GM19099 (cell line): ENCODE data around the gene ENTPD7.

ENCODE experiments used
- POLR2A ChIP-seq: IDR thresholded peaks from 3 replicates; pipeline ENCODE4 v1.6.1; 2011; ENCODE audit warnings: low read depth; ENCODE audit not compliant: insufficient read length; ENCODE audit errors: extremely low read depth

Gene ENTPD7

GRCh38 chr10:99673492-99673891 lies 14.2 kb downstream of the ENTPD7 start:
- TF ChIP-seq POLR2A, result no peak

DNA sequence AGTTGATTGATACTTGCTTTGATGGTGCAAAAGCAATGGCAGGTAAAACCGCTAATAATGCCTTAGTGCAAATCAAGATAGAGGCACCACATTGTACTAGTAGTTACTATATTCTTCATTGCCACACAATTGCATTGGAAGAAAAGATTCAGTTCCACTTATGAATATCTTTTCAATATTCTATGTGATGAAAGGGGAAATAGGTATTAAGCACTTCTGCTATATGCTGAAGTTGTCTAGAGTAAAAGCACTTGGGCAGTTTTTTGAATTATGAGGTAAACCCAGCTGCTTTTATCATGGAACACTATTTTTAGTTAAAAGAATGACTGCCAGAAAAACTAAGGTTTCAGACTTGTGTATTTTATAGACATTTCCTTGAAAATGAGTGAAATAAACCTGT lies 15.5 kb downstream of the ENTPD7 start:
- TF ChIP-seq POLR2A, result no peak

GRCh38 chr10:99676426-99676825 lies 17.1 kb downstream of the ENTPD7 start:
- no peak for TF ChIP-seq POLR2A

- TF ChIP-seq POLR2A, result no peak
These were observed 17.6 kb downstream of the ENTPD7 start for GRCh38 chr10:99676895-99677294.

DNA sequence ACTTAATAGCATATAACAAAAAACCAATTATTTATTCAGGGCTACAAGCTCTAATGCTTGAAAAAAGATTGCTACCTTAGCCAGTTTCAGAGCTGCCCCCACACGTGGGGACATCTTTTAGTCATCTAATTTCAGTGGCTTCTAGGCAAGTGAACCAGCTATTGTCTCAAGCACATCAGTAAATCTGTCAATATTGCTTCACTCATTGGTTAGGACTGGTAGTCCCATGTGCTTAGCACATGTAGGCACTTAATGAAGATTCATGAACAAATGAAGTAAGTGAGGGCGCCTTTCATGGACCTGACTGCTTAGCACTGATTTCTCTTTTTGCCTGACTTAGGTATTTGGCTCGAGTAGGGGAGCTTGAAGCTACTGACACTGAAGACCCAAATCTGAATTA lies 19.6 kb downstream of the ENTPD7 start:
- TF ChIP-seq POLR2A, result no peak

DNA sequence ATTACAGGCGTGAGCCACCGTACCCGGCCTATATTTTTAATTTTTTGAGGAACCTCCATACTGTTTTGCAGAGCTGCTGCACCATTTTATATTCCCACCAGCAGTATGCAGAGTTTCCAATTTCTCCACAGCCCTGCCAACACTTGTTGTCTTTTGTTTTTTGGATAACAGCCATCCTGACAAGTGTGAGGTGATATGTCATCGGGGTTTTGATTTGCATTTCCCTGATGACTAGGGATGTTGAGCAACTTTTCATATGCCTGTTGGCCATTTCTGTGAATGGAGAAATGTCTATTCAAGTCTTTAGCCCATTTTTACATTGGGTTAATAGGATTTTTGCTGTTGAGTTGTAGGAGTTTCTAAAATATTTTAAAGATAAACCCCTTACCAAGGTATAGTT lies 22.2 kb downstream of the ENTPD7 start:
- TF ChIP-seq POLR2A, result no peak

GRCh38 chr10:99682032-99682431 lies 22.7 kb downstream of the ENTPD7 start:
- TF ChIP-seq POLR2A, result no peak

GRCh38 chr10:99682752-99683151 lies 23.4 kb downstream of the ENTPD7 start:
- no peak for TF ChIP-seq POLR2A

GRCh38 chr10:99685597-99685967 lies 26.3 kb downstream of the ENTPD7 start:
- TF ChIP-seq POLR2A, result peak; percentile 42

DNA sequence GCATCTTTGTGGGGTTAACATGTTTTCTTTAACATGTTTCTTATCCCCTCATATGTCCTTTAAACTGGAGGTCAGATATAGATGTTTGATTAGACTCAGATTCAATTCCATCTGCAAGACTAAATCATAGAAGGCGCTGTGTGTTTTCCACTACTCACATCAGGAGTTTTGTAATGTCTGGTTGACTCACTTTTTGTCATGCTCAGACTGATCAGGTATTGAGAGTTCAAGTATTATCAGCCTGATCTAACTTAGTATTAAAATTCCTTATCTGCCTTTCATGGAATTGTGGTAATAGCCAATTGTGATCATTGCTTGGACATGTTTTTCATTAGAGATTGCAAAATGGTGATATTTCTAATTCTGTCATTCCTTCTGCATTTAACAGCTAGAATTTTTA lies 30.2 kb downstream of the ENTPD7 start:
- TF ChIP-seq POLR2A, result no peak

- TF ChIP-seq POLR2A, result no peak
These were observed 34.7 kb downstream of the ENTPD7 start for GRCh38 chr10:99693933-99694583.

- TF ChIP-seq POLR2A, result no peak
These were observed 36.5 kb downstream of the ENTPD7 start for GRCh38 chr10:99695761-99696160.

DNA sequence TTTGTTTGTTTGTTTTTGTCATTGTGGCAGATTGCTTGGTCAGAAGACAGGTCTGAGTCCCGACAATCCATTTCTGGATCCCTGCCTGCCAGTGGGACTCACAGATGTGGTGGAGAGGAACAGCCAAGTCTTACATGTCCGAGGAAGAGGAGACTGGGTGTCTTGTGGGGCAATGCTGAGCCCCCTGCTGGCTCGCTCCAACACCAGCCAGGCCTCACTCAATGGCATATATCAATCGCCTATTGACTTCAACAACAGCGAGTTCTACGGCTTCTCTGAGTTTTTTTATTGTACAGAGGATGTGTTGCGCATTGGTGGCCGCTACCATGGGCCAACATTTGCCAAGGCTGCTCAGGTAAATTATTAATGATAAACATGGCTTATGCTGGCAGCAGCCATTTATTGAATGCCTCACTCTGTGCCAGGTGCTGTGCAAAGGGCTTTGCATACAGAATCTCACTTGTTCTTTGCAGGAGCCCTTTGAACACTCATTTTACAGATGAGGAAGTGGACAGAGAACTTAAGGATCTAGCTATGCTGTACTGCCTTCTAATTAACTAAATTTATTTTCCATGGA lies 39.3 kb downstream of the ENTPD7 start:
- no peak for TF ChIP-seq POLR2A

- TF ChIP-seq POLR2A, result no peak
These were observed 41.3 kb downstream of the ENTPD7 start for GRCh38 chr10:99700649-99701048.

- no peak for TF ChIP-seq POLR2A
These were observed 49.2 kb downstream of the ENTPD7 start for GRCh38 chr10:99708428-99709012.

- TF ChIP-seq POLR2A, result no peak
These were observed 50.3 kb downstream of the ENTPD7 start for GRCh38 chr10:99709480-99710229.
